ENCODE data around the gene GNPAT. TPM values are rescaled to one million over a fixed set of nuclear protein-coding genes. Genes with fewer than 3 reads are reported as not detected.
A peak's percentile ranks its signal among the peaks of the same experiment; 100 is the strongest.

GNPAT gene
- total RNA-seq, 2 donors from 2014 or later: 34.0 to 38.0 TPM

DNA sequence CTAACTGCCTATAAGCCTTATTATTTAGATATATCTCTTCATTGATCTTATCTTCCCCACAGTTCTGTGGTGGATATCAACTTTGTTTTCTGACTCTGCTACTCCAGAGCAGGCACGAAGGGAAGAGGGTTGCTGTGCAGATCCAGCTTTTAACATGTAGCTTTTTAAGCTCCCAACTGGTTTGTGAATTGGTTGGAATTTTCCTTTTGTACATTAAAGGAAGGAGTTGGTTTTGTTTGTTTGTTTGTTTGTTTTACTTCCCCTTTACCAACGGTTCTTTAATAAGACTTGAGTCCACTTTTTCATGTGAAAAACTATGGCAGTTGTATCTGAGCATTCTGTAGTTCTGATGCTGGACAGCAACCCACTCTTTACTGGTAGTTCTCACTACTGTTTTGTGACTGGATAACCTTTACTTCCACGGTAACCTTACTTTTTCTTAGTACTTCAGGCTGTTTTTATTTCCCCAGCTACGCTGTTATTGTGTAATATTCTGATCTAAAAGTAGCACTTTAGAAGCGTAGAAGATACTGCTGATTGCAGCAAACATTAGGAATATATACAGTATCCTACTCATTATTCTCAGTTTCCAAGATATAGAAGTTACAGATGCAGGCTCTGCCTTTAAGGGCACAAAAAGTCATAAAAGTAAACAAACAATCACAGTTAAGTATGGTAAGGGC lies 1.6 kb downstream of the GNPAT start:
- Mint-ChIP-seq H3K27me3 (no peaks in the 10 kb centered on the region), H3K4me1 (ENCODE audit: low read depth in 2 of 2) (peaks cover 39 to 56% of the 10 kb centered on the region in 2 donors), H3K9me3 (no peaks in the 10 kb centered on the region), H3K27ac (peak overlapping the region; percentile 92 to 97), H3K36me3 (peaks cover 20% of the 10 kb centered on the region), H3K4me3 (peak overlapping the region; percentile 98)
- ATAC-seq (no peak), DNase-seq (ENCODE audit: low spot score) (no peak)

DNA sequence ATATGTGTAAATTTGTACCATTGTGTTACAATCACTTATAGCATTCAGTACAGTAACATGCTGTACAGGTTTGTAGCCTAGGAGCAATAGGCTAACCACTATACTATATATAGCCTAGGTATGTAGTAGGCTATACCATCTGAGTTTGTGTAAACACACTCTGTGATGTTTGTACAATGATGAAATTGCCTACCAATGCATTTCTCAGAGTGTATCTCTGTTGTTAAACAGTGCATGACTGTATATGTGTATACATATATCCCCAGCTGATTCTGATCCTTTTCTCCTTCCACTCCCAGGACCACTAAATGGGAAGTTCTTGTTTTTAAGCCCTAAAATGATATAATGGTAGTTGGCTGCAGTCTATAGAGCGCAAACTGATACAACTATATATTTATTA lies 7.8 kb downstream of the GNPAT start:
- no peaks in the 10 kb centered on the region for H3K27me3 Mint-ChIP-seq
- ATAC-seq (no peak), DNase-seq (ENCODE audit: low spot score) (no peak)
- H3K36me3 Mint-ChIP-seq: peaks cover 15% of the 10 kb centered on the region
- H3K4me1 Mint-ChIP-seq (ENCODE audit: low read depth in 2 of 2): peaks cover 17 to 20% of the 10 kb centered on the region in 2 donors
- H3K27ac Mint-ChIP-seq: no peak overlapping the region
- no peaks in the 10 kb centered on the region for H3K9me3 Mint-ChIP-seq
- H3K4me3 Mint-ChIP-seq: no peak overlapping the region

DNA sequence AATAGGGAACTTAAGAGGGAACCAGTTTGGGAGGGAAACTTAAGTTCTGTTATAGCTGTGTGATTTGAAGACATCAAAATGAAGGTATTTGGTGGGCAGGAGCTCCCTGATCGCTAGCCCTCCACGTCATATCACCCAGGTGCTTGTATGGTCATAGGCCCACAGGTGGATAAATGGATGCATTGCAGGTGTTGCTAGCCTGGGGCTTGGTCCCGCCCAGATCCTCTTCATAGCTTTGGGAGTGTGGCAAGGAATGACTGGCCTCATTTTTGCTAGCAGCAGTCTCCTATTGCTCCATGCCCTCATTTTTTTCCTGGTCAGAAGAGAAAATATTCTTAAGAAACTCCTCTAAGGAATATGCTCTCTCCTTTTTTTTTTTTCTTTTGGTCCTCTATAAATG lies 11.3 kb downstream of the GNPAT start:
- no peak for DNase-seq (ENCODE audit: low spot score)
- H3K4me1 Mint-ChIP-seq (ENCODE audit: low read depth in 2 of 2): peaks cover 5 to 11% of the 10 kb centered on the region in 2 donors
- H3K27me3 Mint-ChIP-seq: no peaks in the 10 kb centered on the region
- H3K4me3 Mint-ChIP-seq: no peak overlapping the region
- H3K9me3 Mint-ChIP-seq: no peaks in the 10 kb centered on the region
- no peak for ATAC-seq
- peaks cover 36% of the 10 kb centered on the region for H3K36me3 Mint-ChIP-seq
- no peak overlapping the region for H3K27ac Mint-ChIP-seq

- no peak for ATAC-seq
- Mint-ChIP-seq H3K27ac (no peak overlapping the region), H3K9me3 (no peaks in the 10 kb centered on the region)
These were observed 19.3 kb downstream of the GNPAT start for GRCh38 chr1:231260351-231260750.

GRCh38 chr1:231264642-231265041 lies 23.6 kb downstream of the GNPAT start:
- no peaks in the 10 kb centered on the region for H3K4me1 Mint-ChIP-seq (ENCODE audit: low read depth in 2 of 2)
- no peaks in the 10 kb centered on the region for H3K9me3 Mint-ChIP-seq
- DNase-seq (ENCODE audit: low spot score) (no peak), ATAC-seq (no peak)
- no peaks in the 10 kb centered on the region for H3K27me3 Mint-ChIP-seq
- H3K27ac Mint-ChIP-seq: peak overlapping the region in 1 of 2 donors; percentile 10
- H3K36me3 Mint-ChIP-seq: peaks cover 33% of the 10 kb centered on the region
- H3K4me3 Mint-ChIP-seq: no peak overlapping the region

More at GRCh38 chr1:231260351-231260750, 19.3 kb downstream of the GNPAT start:
- no peaks in the 10 kb centered on the region for H3K27me3 Mint-ChIP-seq
- peaks cover 0 to 6% of the 10 kb centered on the region in 2 donors for H3K4me1 Mint-ChIP-seq (ENCODE audit: low read depth in 2 of 2)
- no peak overlapping the region for H3K4me3 Mint-ChIP-seq
- H3K36me3 Mint-ChIP-seq: peaks cover 52% of the 10 kb centered on the region
- no peak for DNase-seq (ENCODE audit: low spot score)

DNA sequence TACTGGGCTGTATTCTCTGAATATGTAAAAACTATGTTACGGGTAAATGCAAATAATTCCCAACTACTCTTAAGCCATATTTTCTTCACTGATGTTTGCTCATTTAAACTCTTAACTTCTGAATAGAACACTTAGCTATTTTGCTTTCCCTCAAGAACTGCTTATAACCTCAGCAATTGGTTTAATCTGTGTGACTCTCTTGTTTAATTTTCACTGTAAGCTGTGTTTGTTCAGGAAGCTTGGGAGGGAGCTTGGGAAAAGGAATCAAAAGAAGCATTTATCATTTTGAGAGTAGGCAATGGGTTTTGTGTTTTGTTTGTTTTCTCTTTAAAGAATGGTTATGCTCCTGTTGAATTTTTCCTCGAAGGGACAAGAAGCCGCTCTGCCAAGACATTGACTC lies 24.4 kb downstream of the GNPAT start:
- Mint-ChIP-seq H3K36me3 (peaks cover 33% of the 10 kb centered on the region), H3K4me1 (ENCODE audit: low read depth in 2 of 2) (no peaks in the 10 kb centered on the region), H3K27ac (no peak overlapping the region), H3K4me3 (no peak overlapping the region), H3K9me3 (no peaks in the 10 kb centered on the region), H3K27me3 (no peaks in the 10 kb centered on the region)
- DNase-seq (ENCODE audit: low spot score) (no peak), ATAC-seq (no peak)

DNA sequence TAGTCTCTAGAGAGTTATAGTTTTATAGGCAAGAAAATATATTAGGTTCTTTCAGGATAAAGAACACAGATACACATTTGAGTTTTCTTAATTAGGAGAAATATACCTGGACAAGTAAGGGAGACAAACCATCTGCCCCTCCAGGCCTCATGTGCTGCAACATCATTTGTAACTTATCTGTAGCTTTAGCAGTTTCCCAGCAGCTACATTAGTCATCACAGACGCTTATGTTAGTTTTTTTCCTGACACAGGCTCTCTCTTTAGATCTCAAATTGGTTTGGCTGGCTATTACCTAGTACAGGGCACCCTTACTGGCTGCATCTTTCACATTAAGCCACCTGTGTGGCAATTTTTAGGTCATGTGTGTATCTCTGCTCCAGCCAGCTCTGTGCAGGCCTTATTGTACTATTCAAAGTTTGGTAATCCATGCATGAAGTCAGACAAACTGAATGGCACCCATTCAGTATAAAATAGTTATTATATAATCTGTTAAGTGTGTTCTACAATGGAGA lies 25.9 kb downstream of the GNPAT start:
- H3K27ac Mint-ChIP-seq: no peak overlapping the region
- no peak for ATAC-seq
- H3K4me1 Mint-ChIP-seq (ENCODE audit: low read depth in 2 of 2): no peaks in the 10 kb centered on the region

GRCh38 chr1:231272173-231272572 lies 31.2 kb downstream of the GNPAT start:
- DNase-seq (ENCODE audit: low spot score) (no peak), ATAC-seq (no peak)
- H3K36me3 Mint-ChIP-seq: peaks cover 25% of the 10 kb centered on the region
- H3K4me3 Mint-ChIP-seq: peak overlapping the region; percentile 22
- peak overlapping the region; percentile 30 to 62 for H3K27ac Mint-ChIP-seq
- no peaks in the 10 kb centered on the region for H3K27me3 Mint-ChIP-seq
- peaks cover 7 to 9% of the 10 kb centered on the region in 2 donors for H3K4me1 Mint-ChIP-seq (ENCODE audit: low read depth in 2 of 2)
- no peaks in the 10 kb centered on the region for H3K9me3 Mint-ChIP-seq

More for the DNA sequence above, 25.9 kb downstream of the GNPAT start:
- no peak for DNase-seq (ENCODE audit: low spot score)
- Mint-ChIP-seq H3K36me3 (peaks cover 31% of the 10 kb centered on the region), H3K27me3 (no peaks in the 10 kb centered on the region), H3K9me3 (no peaks in the 10 kb centered on the region), H3K4me3 (no peak overlapping the region)

DNA sequence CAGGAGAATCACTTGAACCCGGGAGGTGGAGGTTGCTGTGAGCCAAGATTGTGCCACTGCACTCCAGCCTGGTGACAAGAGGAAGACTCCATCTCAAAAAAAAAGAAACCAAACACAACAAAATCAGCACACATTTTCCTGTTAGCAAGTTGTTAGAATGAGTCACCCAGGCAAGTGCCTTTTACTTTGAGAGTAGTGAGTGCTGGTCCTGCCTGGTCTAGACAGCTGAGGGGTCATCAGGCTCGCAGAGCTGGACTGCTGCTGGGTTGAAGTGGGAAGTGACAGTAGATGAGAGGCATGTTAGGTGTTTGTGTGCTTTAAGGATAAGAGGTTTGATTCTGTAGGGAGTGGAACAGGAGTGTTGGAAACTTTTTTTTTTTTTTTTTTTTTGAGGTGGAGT lies 31.9 kb downstream of the GNPAT start:
- Mint-ChIP-seq H3K9me3 (no peaks in the 10 kb centered on the region), H3K4me1 (ENCODE audit: low read depth in 2 of 2) (peaks cover 7 to 9% of the 10 kb centered on the region in 2 donors), H3K27me3 (no peaks in the 10 kb centered on the region), H3K4me3 (peak overlapping the region; percentile 42), H3K27ac (peak overlapping the region; percentile 38 to 62), H3K36me3 (peaks cover 25% of the 10 kb centered on the region)
- DNase-seq (ENCODE audit: low spot score) (no peak), ATAC-seq (no peak)

DNA sequence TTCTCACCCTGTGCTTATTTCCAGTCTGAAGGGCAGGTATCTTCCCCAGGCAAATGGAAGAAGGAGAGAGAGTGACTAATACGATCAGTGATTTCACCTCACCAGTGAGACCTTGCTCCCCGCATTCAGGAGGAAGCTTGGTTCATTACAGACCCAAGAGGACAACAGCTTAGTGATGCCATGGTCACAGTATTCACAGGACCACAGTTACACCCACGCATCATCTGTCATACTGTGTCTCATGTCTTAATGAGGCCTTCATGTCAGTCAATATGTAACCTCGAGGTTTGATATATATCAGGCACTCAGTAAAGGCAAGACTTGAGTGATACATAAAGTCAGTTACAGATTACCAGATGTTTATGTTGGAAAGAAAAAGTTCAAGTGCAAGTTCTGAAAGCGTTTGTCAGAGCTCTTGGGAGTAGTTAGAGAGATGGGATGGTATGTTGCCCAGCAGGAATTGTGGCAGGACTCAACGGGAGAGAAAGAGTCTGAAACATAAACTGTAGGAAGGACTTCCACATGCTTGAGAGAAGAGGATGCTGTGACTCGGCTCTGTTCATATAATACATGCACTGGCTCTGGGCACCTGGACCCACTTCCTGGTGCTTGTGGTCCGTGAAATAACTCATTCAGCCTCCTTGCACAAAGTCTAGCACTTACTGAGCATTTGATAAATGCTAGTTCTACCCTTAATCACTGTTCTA lies 33.3 kb downstream of the GNPAT start:
- Mint-ChIP-seq H3K36me3 (peaks cover 25% of the 10 kb centered on the region), H3K27me3 (no peaks in the 10 kb centered on the region), H3K4me3 (no peak overlapping the region), H3K27ac (peak overlapping the region; percentile 33 to 60), H3K4me1 (ENCODE audit: low read depth in 2 of 2) (peaks cover 7 to 9% of the 10 kb centered on the region in 2 donors), H3K9me3 (no peaks in the 10 kb centered on the region)
- DNase-seq (ENCODE audit: low spot score) (no peak), ATAC-seq (peak in 1 of 2 donors; percentile 59)

DNA sequence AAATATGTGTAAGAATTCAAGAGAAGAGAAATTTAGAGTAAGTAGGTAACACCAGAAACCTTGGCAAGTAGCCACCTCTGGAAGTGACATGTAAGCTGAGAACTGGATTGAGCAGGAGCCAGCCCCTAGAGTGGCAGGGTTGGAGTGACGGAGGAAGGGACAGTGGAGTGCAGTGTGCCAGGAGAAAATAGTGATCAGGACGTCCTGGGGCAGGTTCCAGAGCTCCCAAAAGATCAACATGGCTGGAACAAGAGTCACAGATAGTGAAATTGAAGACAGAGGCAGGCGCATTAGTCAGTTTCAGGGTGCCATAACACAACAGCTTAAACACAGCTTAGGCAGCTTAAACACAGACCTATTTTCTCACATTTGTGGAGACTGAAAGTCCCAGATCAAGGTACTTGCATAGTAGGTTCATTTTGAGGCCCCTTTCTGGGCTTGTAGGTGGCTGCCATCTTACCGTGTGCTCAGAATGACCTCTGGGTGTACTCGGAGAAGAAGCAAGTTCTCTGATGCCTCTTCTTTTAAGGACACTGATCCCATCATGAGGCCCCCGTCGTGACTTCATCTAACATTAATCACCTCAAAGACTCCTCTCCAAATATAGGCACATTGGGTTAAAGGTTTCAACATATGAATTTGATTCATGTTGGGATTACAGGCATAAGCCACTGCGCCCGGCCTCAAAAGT lies 37.2 kb downstream of the GNPAT start:
- H3K4me1 Mint-ChIP-seq (ENCODE audit: low read depth in 2 of 2): peaks cover 2 to 5% of the 10 kb centered on the region in 2 donors
- no peaks in the 10 kb centered on the region for H3K9me3 Mint-ChIP-seq
- no peak overlapping the region for H3K4me3 Mint-ChIP-seq
- ATAC-seq (no peak), DNase-seq (ENCODE audit: low spot score) (no peak)
- no peaks in the 10 kb centered on the region for H3K27me3 Mint-ChIP-seq
- no peak overlapping the region for H3K27ac Mint-ChIP-seq
- peaks cover 20% of the 10 kb centered on the region for H3K36me3 Mint-ChIP-seq

- no peak overlapping the region for H3K4me3 Mint-ChIP-seq
- peaks cover 19% of the 10 kb centered on the region for H3K36me3 Mint-ChIP-seq
- ATAC-seq (no peak), DNase-seq (ENCODE audit: low spot score) (no peak)
- no peak overlapping the region for H3K27ac Mint-ChIP-seq
- no peaks in the 10 kb centered on the region for H3K27me3 Mint-ChIP-seq
- H3K9me3 Mint-ChIP-seq: no peaks in the 10 kb centered on the region
- H3K4me1 Mint-ChIP-seq (ENCODE audit: low read depth in 2 of 2): peaks cover 2 to 4% of the 10 kb centered on the region in 2 donors
These were observed 38.1 kb downstream of the GNPAT start for GRCh38 chr1:231279081-231279480.

DNA sequence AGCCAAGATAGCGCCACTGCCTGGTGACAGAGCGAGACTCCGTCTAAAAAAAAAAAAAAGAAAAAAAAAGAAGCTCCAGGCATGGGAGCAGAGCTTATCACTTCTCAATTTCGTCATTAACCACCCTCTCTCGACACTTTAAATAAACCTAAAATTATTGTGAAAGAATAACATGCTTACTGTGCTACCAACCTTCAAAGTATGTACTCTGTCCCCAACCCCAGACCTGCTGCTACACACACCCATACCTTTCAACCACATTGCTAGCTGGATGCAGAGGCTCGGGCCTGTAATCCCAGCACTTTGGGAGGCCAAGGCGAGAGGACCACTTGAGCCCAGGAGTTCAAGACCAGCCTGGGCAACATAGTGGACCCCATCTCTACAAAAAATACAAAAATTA lies 38.7 kb downstream of the GNPAT start:
- Mint-ChIP-seq H3K4me3 (no peak overlapping the region), H3K4me1 (ENCODE audit: low read depth in 2 of 2) (no peaks in the 10 kb centered on the region), H3K9me3 (no peaks in the 10 kb centered on the region), H3K27me3 (no peaks in the 10 kb centered on the region), H3K36me3 (peaks cover 14% of the 10 kb centered on the region), H3K27ac (no peak overlapping the region)
- DNase-seq (ENCODE audit: low spot score) (no peak), ATAC-seq (no peak)

- Mint-ChIP-seq H3K36me3 (no peaks in the 10 kb centered on the region), H3K27ac (no peak overlapping the region), H3K4me3 (no peak overlapping the region), H3K4me1 (ENCODE audit: low read depth in 2 of 2) (no peaks in the 10 kb centered on the region), H3K9me3 (no peaks in the 10 kb centered on the region), H3K27me3 (no peaks in the 10 kb centered on the region)
- DNase-seq (ENCODE audit: low spot score): no peak
- ATAC-seq: no peak
These were observed 43.4 kb downstream of the GNPAT start for GRCh38 chr1:231284441-231284840.
